GM12878 (cell line): ENCODE data around the gene RASGRF2. TPM values are rescaled to one million over a fixed set of nuclear protein-coding genes. Genes with fewer than 3 reads are reported as not detected.

ENCODE experiments used
- EZH2 ChIP-seq: IDR thresholded peaks from 2 replicates; pipeline ENCODE4 v1.6.1; 2012; ENCODE audit warnings: low read depth, mild to moderate bottlenecking, control low read depth, inconsistent platforms, low read length, borderline replicate concordance; ENCODE audit not compliant: control insufficient read depth
- MEF2A ChIP-seq: IDR thresholded peaks from 2 replicates; pipeline ENCODE4 v1.6.1; 2011; ENCODE audit warnings: low read depth, mild to moderate bottlenecking, low read length, moderate library complexity; ENCODE audit not compliant: insufficient read depth
- STAT1 ChIP-seq: fragments of 450-650 bp; conservative IDR thresholded peaks from 2 replicates; pipeline ENCODE4 v1.6.1; 2014; ENCODE audit warnings: antibody characterized with exemption, mild to moderate bottlenecking
- polyA plus RNA-seq, 11 experiments: library from polyadenylated mRNA; depleted of rRNA in 4 of 11; unstranded in 6 of 11; stranded (reverse) in 5 of 11; fragments of >200 nt; fragmentation: Nextera tagmentation in 4 of 11; fragmentation: Illumina TruSeq in 1 of 11; extraction: Ambion mirVana in 4 of 11; extraction: Trizol in 1 of 11; gene quantifications; 1 replicate in 1 of 11; 2 replicates in 10 of 11; pipeline versions ENCODE4 v1.2.1 to v1.2.3, GENCODE V29; 2011 to 2016; ENCODE audit warnings: inconsistent platforms in 2 of 11, missing spikeins in 2 of 11, low read depth in 1 of 11
- total RNA-seq, 4 experiments: library from RNA; depleted of rRNA in 3 of 4; stranded (reverse); fragments of >200 nt in 3 of 4; fragmentation: Illumina TruSeq in 1 of 4; extraction: Trizol in 1 of 4; gene quantifications; 2 replicates each; pipeline versions ENCODE4 v1.2.1 to v1.2.3, GENCODE V29; 2013 to 2021
- TF ChIP-seq, protein P1 (sequence below): fragments of 450-650 bp; IDR thresholded peaks from 2 replicates; pipeline ENCODE4 v1.6.1; 2017; ENCODE audit warnings: mild to moderate bottlenecking, moderate library complexity
- TF ChIP-seq, protein P2 (sequence below): fragments of 450-650 bp; IDR thresholded peaks from 2 replicates; pipeline ENCODE4 v1.6.1; 2017; ENCODE audit warnings: mild to moderate bottlenecking, moderate library complexity

RASGRF2 gene
- total and polyA plus RNA-seq, 10 of the 15 experiments (the other 5 are each of a cell fraction or from before 2014, with no cell fraction given), result 0.05 to 0.24 (median 0.07) TPM

DNA sequence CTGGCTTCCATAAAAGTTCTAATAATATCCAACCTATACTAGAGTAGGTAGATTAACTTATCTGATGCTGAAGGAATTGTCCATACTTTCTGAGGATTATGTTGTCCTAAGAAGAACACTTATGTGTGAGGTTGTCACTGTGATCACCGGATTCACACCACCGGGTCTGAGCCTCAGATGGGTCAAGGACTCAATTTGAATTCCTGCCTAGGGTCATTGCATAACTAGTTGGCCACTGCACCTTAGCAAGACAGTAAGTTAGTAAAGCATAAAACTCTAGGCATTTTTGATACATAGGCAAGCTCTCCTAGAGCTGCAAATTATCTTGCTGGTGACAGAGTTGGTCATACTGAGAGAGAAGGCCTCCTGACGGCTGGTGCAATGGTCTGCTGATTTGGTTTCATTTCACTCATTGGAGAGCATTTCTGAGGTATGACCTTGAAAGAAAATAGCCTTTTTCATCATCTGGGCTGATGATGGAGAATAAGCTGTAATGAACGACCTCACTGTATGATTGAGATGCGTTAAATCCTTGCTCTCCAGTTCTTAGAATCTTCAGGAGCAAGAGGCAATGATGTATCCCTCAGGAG is 200.9 kb downstream of the RASGRF2 start (continued):
- TF ChIP-seq, protein P1, sequence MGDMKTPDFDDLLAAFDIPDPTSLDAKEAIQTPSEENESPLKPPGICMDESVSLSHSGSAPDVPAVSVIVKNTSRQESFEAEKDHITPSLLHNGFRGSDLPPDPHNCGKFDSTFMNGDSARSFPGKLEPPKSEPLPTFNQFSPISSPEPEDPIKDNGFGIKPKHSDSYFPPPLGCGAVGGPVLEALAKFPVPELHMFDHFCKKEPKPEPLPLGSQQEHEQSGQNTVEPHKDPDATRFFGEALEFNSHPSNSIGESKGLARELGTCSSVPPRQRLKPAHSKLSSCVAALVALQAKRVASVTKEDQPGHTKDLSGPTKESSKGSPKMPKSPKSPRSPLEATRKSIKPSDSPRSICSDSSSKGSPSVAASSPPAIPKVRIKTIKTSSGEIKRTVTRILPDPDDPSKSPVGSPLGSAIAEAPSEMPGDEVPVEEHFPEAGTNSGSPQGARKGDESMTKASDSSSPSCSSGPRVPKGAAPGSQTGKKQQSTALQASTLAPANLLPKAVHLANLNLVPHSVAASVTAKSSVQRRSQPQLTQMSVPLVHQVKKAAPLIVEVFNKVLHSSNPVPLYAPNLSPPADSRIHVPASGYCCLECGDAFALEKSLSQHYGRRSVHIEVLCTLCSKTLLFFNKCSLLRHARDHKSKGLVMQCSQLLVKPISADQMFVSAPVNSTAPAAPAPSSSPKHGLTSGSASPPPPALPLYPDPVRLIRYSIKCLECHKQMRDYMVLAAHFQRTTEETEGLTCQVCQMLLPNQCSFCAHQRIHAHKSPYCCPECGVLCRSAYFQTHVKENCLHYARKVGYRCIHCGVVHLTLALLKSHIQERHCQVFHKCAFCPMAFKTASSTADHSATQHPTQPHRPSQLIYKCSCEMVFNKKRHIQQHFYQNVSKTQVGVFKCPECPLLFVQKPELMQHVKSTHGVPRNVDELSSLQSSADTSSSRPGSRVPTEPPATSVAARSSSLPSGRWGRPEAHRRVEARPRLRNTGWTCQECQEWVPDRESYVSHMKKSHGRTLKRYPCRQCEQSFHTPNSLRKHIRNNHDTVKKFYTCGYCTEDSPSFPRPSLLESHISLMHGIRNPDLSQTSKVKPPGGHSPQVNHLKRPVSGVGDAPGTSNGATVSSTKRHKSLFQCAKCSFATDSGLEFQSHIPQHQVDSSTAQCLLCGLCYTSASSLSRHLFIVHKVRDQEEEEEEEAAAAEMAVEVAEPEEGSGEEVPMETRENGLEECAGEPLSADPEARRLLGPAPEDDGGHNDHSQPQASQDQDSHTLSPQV, result no peak
- TF ChIP-seq, protein P2, sequence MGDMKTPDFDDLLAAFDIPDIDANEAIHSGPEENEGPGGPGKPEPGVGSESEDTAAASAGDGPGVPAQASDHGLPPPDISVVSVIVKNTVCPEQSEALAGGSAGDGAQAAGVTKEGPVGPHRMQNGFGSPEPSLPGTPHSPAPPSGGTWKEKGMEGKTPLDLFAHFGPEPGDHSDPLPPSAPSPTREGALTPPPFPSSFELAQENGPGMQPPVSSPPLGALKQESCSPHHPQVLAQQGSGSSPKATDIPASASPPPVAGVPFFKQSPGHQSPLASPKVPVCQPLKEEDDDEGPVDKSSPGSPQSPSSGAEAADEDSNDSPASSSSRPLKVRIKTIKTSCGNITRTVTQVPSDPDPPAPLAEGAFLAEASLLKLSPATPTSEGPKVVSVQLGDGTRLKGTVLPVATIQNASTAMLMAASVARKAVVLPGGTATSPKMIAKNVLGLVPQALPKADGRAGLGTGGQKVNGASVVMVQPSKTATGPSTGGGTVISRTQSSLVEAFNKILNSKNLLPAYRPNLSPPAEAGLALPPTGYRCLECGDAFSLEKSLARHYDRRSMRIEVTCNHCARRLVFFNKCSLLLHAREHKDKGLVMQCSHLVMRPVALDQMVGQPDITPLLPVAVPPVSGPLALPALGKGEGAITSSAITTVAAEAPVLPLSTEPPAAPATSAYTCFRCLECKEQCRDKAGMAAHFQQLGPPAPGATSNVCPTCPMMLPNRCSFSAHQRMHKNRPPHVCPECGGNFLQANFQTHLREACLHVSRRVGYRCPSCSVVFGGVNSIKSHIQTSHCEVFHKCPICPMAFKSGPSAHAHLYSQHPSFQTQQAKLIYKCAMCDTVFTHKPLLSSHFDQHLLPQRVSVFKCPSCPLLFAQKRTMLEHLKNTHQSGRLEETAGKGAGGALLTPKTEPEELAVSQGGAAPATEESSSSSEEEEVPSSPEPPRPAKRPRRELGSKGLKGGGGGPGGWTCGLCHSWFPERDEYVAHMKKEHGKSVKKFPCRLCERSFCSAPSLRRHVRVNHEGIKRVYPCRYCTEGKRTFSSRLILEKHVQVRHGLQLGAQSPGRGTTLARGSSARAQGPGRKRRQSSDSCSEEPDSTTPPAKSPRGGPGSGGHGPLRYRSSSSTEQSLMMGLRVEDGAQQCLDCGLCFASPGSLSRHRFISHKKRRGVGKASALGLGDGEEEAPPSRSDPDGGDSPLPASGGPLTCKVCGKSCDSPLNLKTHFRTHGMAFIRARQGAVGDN, result no peak
- TF ChIP-seq EZH2 (no peak), STAT1 (no peak), MEF2A (0 out of 2 replicates have a peak, but pooled peaks have one; percentile 15)
